HK-2 (cell line): ENCODE data around the gene MXRA8.

Experiments
- DNase-seq: peaks from one replicate; pipeline ENCODE4 v3.0.0-alpha.2; 2018; ENCODE audit not compliant: unreplicated experiment

Gene MXRA8

GRCh38 chr1:1335792-1336248 lies 22.5 kb downstream of the MXRA8 start:
- DNase-seq, result no peak

DNA sequence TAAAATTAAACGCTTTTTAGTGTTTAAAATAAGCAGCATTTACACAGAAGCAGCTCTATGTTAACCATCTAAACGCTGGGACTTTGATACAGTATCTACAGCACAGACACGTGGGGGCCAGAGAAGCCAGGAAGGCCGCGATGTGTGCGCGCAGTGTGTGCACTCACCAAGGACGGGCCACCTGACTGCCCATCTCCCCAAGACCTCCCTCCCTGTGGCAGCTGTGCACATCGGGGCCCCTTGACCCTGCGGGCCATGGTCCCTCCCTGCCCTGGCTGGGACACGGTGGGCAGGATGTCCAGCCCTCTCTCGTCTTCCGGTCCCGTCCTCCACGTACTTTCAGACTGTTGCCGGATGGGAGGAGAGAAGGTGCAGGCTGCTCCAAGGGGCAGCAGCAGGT lies 23.1 kb downstream of the MXRA8 start:
- no peak for DNase-seq

GRCh38 chr1:1334835-1335234 lies 23.5 kb downstream of the MXRA8 start:
- DNase-seq, result no peak

- DNase-seq, result no peak
Observed at GRCh38 chr1:1333551-1334241, 24.7 kb downstream of the MXRA8 start.

GRCh38 chr1:1332774-1333480 lies 25.4 kb downstream of the MXRA8 start:
- no peak for DNase-seq

- no peak for DNase-seq
Observed at GRCh38 chr1:1332031-1332755, 26.2 kb downstream of the MXRA8 start.

- DNase-seq, result no peak
Observed at GRCh38 chr1:1331068-1331965, 27.0 kb downstream of the MXRA8 start, which contains the start of gene TAS1R3. Gene TAS1R3, plus strand, starts transcription at chr1:1331280. Its CDS starts 66 bp downstream, at chr1:1331346.

DNA sequence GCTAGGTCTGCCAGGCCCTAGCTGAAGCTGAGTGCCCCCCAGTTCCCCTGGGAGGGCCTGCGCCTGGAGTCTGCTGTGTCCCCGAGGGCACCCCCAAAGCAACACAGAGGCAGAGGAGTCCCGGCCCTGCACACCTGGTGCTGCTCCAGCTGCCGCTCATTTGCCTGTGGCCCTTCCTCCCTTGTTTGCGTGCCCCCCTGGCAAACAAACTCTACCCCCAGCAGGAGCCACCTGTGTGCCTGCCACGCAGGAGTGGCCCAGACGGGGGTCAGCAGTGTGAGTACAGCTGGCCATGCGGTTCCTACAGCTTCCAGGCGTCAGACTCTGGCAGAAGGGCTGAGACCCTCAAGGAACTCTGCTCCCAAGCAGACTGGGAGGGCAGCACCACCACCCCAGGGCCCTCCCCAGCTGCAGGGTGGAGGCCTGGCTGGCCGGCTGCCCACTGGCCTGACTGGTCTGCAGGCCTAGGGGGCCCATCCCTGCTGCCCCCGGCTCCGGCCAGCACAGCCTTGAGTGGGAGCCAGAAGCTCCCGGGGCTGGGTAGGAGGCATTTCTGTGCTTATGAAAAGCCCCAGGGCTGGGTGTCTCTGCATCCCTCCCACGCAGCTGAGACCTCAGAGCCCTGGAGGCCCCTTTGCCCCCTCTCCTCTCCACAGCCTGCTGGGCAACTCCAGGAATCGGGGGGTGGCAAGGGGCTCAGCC lies 27.8 kb downstream of the MXRA8 start:
- no peak for DNase-seq

- DNase-seq, result no peak
Observed at GRCh38 chr1:1329304-1330210, 28.8 kb downstream of the MXRA8 start.

DNA sequence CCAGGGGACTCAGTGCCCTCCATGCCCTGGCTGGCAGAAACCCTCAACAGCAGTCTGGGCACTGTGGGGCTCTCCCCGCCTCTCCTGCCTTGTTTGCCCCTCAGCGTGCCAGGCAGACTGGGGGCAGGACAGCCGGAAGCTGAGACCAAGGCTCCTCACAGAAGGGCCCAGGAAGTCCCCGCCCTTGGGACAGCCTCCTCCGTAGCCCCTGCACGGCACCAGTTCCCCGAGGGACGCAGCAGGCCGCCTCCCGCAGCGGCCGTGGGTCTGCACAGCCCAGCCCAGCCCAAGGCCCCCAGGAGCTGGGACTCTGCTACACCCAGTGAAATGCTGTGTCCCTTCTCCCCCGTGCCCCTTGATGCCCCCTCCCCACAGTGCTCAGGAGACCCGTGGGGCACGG lies 30.1 kb downstream of the MXRA8 start:
- DNase-seq, result no peak

- DNase-seq, result no peak
Observed at GRCh38 chr1:1327291-1327690, 31.1 kb downstream of the MXRA8 start.

GRCh38 chr1:1326075-1326605 lies 32.2 kb downstream of the MXRA8 start:
- DNase-seq, result no peak

DNA sequence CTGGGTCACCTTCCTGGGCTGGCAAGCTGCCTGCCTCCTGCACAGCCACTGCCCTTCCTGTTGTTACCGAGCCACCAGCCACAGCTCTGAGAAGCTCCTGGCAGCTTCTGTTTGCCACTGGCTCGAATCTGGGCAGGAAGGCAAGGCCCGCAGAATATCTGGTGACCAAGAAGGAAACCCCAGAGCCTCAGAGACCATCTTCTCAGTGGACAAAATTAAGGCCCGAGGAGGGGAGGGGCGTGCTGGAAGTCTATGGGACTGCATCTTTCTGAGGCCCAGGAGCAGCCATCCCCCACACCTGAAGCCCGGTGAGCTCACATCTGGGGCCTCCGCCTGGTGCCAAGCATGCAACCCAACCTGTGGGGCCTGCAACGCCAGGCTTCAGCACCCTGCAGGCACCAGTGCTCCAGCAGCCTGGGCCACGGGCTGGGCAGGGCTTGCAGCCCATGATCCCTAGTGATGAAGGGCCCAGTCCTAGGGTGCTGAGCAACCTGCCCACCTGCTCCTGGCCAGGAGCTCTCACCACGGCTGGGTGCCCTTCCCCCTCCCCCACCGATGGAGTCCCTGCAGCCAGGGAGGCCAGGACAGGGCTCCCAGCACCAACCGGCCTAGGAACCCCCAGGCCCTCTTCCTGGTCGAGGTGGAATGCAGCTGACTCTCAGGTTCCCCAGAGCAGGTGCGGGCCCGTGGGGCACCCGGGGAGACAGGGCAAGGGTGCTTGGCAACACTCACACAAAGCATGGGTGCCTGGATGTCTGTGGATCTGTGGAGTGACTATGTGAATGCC lies 32.9 kb downstream of the MXRA8 start:
- DNase-seq, result no peak

GRCh38 chr1:1324524-1325287 lies 33.6 kb downstream of the MXRA8 start, which contains the start of the genes CPTP and INTS11:
Gene CPTP, plus strand, starts transcription at chr1:1324802. Its CDS starts 2,109 bp downstream, at chr1:1326911.
Gene INTS11, minus strand, starts transcription at chr1:1324660. Its CDS starts 52 bp downstream, at chr1:1324608.
- DNase-seq, result peak; percentile 97

DNA sequence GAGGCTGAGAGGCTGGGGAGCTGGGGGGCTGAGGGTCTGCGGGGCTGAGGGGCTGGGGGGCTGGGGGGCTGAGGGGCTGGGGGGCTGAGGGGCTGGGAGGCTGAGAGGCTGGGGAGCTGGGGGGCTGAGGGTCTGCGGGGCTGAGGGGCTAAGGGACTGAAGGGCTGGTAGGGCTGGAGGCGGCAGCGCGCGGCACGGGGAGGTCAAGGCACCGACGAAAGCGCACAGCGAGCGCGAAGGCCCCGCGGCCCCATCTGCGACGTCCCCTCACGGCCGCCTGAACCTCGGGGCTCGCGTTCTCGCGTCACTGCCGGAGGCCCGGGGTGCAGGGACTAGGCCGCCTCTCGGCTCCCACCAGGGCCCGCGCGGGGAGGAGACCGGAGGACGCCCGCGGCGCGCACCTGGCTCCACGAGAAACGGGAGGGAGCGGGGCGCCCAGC lies 34.3 kb downstream of the MXRA8 start:
- no peak for DNase-seq

DNA sequence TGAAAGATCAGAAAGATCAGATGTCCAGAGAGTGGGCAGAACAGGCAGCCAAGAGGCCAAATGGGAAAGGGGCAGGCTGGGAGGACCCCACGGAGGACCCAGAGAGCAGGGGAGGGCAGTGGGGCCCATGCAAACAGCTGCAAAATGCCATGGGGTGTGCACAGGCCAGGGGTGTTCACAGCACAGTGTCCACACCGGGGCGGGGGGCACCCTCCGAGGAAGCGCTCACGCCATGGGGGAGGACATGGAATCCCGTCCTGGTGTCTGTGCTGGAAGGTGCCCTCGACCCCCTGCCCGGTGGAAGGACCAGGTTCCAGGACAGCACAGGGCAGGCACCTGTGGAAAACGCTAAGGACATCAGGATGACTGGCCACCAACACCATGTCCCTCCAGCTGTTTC lies 35.4 kb downstream of the MXRA8 start:
- no peak for DNase-seq

- DNase-seq, result no peak
Observed at GRCh38 chr1:1322418-1322817, 35.9 kb downstream of the MXRA8 start.

- no peak for DNase-seq
Observed at GRCh38 chr1:1321477-1321876, 36.9 kb downstream of the MXRA8 start.
